K562 (cell line): ENCODE results near the gene TACR2. TPM values are rescaled to one million over a fixed set of nuclear protein-coding genes. Genes with fewer than 3 reads are reported as not detected.

Source experiments
- BRCA1 ChIP-seq, 2 experiments: fragments of 450-650 bp in 1 of 2; sonication (generic) in 1 of 2; formaldehyde crosslinking in 1 of 2; IDR thresholded peaks; 2 replicates each; pipeline versions ENCODE4 v1.5.0 to v1.6.1; 2017 to 2020; ENCODE audit warnings: mild to moderate bottlenecking in 1 of 2, missing genetic modification reagents in 1 of 2
- CHD7 ChIP-seq: fragments of 200-600 bp; sonication (generic); IDR thresholded peaks from one replicate; pipeline ENCODE4 v1.6.1; 2012; ENCODE audit warnings: mild to moderate bottlenecking, low read depth, low read length, inconsistent platforms
- CTCF ChIP-seq, 3 experiments: IDR thresholded peaks in 2 of 3; conservative IDR thresholded peaks in 1 of 3; 2 replicates each; pipeline ENCODE4 v1.5.1; 2011 to 2012; ENCODE audit warnings: low read length in 3 of 3, mild to moderate bottlenecking in 3 of 3, control low read depth in 2 of 3, improper control_type of control experiment in 1 of 3, inconsistent platforms in 1 of 3, low read depth in 1 of 3, mixed read lengths in 1 of 3, moderate library complexity in 1 of 3; ENCODE audit not compliant: insufficient read depth in 2 of 3
- ETV1 ChIP-seq: fragments of 450-650 bp; conservative IDR thresholded peaks from 2 replicates; pipeline ENCODE4 v1.6.1; 2016; ENCODE audit warnings: missing genetic modification characterization, control low read depth, low read depth, missing compliant biosample characterization
- KDM2B ChIP-seq: fragments of 250-450 bp; sonication (Bioruptor Pico); IDR thresholded peaks from 2 replicates; pipeline ENCODE4 v1.8.0; 2021; ENCODE audit warnings: mild to moderate bottlenecking, moderate library complexity
- MCM3 ChIP-seq: fragments of 450-650 bp; IDR thresholded peaks from 2 replicates; pipeline ENCODE4 v1.6.1; 2016
- MTA2 ChIP-seq: fragments of 450-650 bp; IDR thresholded peaks from 2 replicates; pipeline ENCODE4 v1.6.1; 2016; ENCODE audit warnings: low read depth
- PREB ChIP-seq: sonication (generic); formaldehyde crosslinking; IDR thresholded peaks from 2 replicates; pipeline ENCODE4 v1.8.1; 2023; ENCODE audit warnings: mild to moderate bottlenecking, missing genetic modification reagents
- RAD21 ChIP-seq, 2 experiments: fragments of 250-450 bp in 1 of 2; fragments of 450-650 bp in 1 of 2; sonication (Bioruptor Pico) in 1 of 2; formaldehyde crosslinking in 1 of 2; IDR thresholded peaks in 1 of 2; conservative IDR thresholded peaks in 1 of 2; 2 replicates each; pipeline versions ENCODE4 v1.4.0 to v1.8.0; 2020 to 2022; ENCODE audit warnings: mild to moderate bottlenecking in 2 of 2, moderate library complexity in 1 of 2
- ZNF239 ChIP-seq: fragments of 250-450 bp; sonication (Bioruptor Pico); IDR thresholded peaks from 2 replicates; pipeline ENCODE4 v1.4.0; 2020; ENCODE audit warnings: mild to moderate bottlenecking
- polyA plus RNA-seq, 8 experiments: library from polyadenylated mRNA; depleted of rRNA in 4 of 8; stranded (reverse) in 5 of 8; unstranded in 3 of 8; fragments of >200 nt; fragmentation: Nextera tagmentation in 2 of 8; fragmentation: Illumina TruSeq in 1 of 8; extraction: Ambion mirVana in 2 of 8; extraction: Trizol in 1 of 8; gene quantifications; 2 replicates each; pipeline versions ENCODE4 v1.2.1 to v1.2.3, GENCODE V29; 2011 to 2014; ENCODE audit warnings: inconsistent platforms in 1 of 8, missing spikeins in 1 of 8
- total RNA-seq, 7 experiments: library from RNA; depleted of rRNA in 6 of 7; stranded (reverse); fragments of >200 nt in 6 of 7; fragmentation: Illumina TruSeq in 2 of 7; extraction: Trizol in 2 of 7; gene quantifications; 2 replicates each; pipeline versions ENCODE4 v1.2.1 to v1.2.3, GENCODE V29; 2011 to 2021; ENCODE audit warnings: low replicate concordance in 1 of 7

The TACR2 gene
- total and polyA plus RNA-seq, 9 of the 15 experiments (the other 6 are each of a cell fraction or from before 2014, with no cell fraction given), result not detected

GRCh38 chr10:69407621-69408301 is 9.0 kb downstream of the TACR2 start (continued):
- TF ChIP-seq CTCF (IDR thresholded peaks at IDR 0.05 in 2 of 3, conservative IDR thresholded peaks at IDR 0.05 in 1 of 3; ENCODE audit: insufficient read depth in 2 of 3, low read depth in 1 of 3, low read length in 3 of 3), result peak; percentile 52 to 67 (median 59); a peak in 5 of 6 replicates
- no peak for TF ChIP-seq ZNF239 (CRISPR knock-in tag)
- no peak for TF ChIP-seq BRCA1 (IDR thresholded peaks at IDR 0.05)
- no peak for TF ChIP-seq BRCA1 (CRISPR knock-in tag; IDR thresholded peaks at IDR 0.05)
- TF ChIP-seq RAD21 (CRISPR knock-in tag; conservative IDR thresholded peaks at IDR 0.05 in 1 of 2, IDR thresholded peaks at IDR 0.05 in 1 of 2), result peak; percentile 27 to 58
- TF ChIP-seq ETV1, result 0 out of 2 replicates have a peak, but pooled peaks have one; percentile 34
- TF ChIP-seq CHD7, result no peak
- no peak for TF ChIP-seq KDM2B (CRISPR knock-in tag)
- no peak for TF ChIP-seq MTA2
- TF ChIP-seq PREB (CRISPR knock-in tag), result no peak
- TF ChIP-seq MCM3, result no peak
